DOHH2 (cell line): ENCODE data around the gene ZNF483.
"Not testable (repeated sequence)": the region's sequence is repeated elsewhere in the genome, so short reads cannot be mapped to it uniquely, and the experiment has no call there.

ENCODE experiments used
- CTCF ChIP-seq: fragments of 200-600 bp; sonication (generic); IDR thresholded peaks from one replicate; pipeline ENCODE4 v1.5.1; 2014; ENCODE audit warnings: antibody characterized with exemption, mild to moderate bottlenecking, low read depth, low read length; ENCODE audit not compliant: poor library complexity, severe bottlenecking
- EZH2phosphoT487 ChIP-seq: fragments of 200-600 bp; sonication (generic); IDR thresholded peaks from 2 replicates; pipeline ENCODE4 v1.6.1; 2017; ENCODE audit warnings: borderline replicate concordance, mild to moderate bottlenecking, antibody characterized with exemption, low read length, moderate library complexity, mixed read lengths

DNA sequence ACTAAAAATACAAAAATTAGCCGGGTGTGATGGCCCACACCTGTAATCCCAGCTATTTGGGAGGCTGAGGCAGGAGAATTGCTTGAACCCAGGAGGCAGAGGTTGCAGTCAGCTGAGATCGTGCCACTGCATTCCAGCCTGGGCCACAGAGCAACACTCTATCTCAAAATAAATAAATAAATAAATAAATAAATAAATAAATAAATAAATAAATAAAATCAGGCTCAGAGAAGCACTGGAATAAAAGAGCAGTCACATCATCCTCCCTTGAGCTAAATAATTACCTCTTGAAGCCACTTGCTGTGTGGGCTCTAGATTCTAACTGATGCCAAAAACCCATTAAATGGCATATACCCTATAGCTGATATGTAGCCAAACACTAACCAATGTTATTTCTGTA lies 27.8 kb upstream of the ZNF483 start:
- TF ChIP-seq EZH2phosphoT487, CTCF: not testable (repeated sequence)
